Panc1 (cell line): ENCODE results near the gene PLCL1.

Experiments used
- POLR2AphosphoS5 ChIP-seq: IDR thresholded peaks from 2 replicates; pipeline ENCODE4 v1.6.1; 2012; ENCODE audit warnings: mild to moderate bottlenecking, low read depth, low read length, moderate library complexity
- TF ChIP-seq, protein P1 (sequence below), 2 experiments: IDR thresholded peaks; 2 replicates each; pipeline ENCODE4 v1.6.1; 2011 to 2012; ENCODE audit warnings: low read depth in 2 of 2, control low read depth in 1 of 2, low read length in 1 of 2, mild to moderate bottlenecking in 1 of 2, moderate library complexity in 1 of 2; ENCODE audit not compliant: insufficient read depth in 1 of 2
- TF ChIP-seq, protein P2 (sequence below): fragments of 450-650 bp; IDR thresholded peaks from 2 replicates; pipeline ENCODE4 v1.5.1; 2017; ENCODE audit warnings: mild to moderate bottlenecking

DNA sequence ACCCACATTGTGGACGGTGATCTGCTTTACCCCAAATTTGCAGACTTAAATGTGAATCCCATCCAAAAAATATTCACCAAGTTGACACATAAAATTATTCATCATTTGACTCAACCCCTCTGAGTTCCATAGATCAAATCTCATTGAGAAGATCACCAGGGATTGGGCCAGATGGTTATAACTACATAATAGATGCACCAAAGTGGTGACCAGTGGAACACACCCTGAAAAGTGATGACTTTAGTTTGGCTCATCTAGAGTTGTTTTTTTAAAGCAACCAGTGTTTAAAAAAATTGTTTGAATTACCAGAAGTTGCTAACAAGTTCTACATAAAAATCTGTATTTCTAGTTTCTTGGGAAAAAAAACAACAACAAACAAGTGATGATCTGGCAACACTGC, 155.0 kb downstream of the PLCL1 start:
- TF ChIP-seq, protein P1, sequence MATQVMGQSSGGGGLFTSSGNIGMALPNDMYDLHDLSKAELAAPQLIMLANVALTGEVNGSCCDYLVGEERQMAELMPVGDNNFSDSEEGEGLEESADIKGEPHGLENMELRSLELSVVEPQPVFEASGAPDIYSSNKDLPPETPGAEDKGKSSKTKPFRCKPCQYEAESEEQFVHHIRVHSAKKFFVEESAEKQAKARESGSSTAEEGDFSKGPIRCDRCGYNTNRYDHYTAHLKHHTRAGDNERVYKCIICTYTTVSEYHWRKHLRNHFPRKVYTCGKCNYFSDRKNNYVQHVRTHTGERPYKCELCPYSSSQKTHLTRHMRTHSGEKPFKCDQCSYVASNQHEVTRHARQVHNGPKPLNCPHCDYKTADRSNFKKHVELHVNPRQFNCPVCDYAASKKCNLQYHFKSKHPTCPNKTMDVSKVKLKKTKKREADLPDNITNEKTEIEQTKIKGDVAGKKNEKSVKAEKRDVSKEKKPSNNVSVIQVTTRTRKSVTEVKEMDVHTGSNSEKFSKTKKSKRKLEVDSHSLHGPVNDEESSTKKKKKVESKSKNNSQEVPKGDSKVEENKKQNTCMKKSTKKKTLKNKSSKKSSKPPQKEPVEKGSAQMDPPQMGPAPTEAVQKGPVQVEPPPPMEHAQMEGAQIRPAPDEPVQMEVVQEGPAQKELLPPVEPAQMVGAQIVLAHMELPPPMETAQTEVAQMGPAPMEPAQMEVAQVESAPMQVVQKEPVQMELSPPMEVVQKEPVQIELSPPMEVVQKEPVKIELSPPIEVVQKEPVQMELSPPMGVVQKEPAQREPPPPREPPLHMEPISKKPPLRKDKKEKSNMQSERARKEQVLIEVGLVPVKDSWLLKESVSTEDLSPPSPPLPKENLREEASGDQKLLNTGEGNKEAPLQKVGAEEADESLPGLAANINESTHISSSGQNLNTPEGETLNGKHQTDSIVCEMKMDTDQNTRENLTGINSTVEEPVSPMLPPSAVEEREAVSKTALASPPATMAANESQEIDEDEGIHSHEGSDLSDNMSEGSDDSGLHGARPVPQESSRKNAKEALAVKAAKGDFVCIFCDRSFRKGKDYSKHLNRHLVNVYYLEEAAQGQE (IDR thresholded peaks at IDR 0.05; ENCODE audit: insufficient read depth in 1 of 2, low read depth in 2 of 2, low read length in 1 of 2), result no peak
- TF ChIP-seq, protein P2, sequence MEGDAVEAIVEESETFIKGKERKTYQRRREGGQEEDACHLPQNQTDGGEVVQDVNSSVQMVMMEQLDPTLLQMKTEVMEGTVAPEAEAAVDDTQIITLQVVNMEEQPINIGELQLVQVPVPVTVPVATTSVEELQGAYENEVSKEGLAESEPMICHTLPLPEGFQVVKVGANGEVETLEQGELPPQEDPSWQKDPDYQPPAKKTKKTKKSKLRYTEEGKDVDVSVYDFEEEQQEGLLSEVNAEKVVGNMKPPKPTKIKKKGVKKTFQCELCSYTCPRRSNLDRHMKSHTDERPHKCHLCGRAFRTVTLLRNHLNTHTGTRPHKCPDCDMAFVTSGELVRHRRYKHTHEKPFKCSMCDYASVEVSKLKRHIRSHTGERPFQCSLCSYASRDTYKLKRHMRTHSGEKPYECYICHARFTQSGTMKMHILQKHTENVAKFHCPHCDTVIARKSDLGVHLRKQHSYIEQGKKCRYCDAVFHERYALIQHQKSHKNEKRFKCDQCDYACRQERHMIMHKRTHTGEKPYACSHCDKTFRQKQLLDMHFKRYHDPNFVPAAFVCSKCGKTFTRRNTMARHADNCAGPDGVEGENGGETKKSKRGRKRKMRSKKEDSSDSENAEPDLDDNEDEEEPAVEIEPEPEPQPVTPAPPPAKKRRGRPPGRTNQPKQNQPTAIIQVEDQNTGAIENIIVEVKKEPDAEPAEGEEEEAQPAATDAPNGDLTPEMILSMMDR, result no peak
- no peak for TF ChIP-seq POLR2AphosphoS5
